HG03280 (cell line): Measurements from ENCODE around the gene ALDOA.
"Not testable (repeated sequence)": the region's sequence is repeated elsewhere in the genome, so short reads cannot be mapped to it uniquely, and the experiment has no call there.

Source experiments
- ATAC-seq: cut with Tn5 transposase; IDR thresholded peaks from one replicate; pipeline ENCODE4 v1.9.1; 2021; ENCODE audit warnings: mild to moderate bottlenecking, moderate library complexity; ENCODE audit not compliant: unreplicated experiment

Gene ALDOA

GRCh38 chr16:30065102-30065942, at the start of gene ALDOA:
TSS of gene ALDOA (plus strand) at chr16:30065760. CDS start at chr16:30066898, 1,138 bp downstream.
- ATAC-seq: peak; percentile 79

DNA sequence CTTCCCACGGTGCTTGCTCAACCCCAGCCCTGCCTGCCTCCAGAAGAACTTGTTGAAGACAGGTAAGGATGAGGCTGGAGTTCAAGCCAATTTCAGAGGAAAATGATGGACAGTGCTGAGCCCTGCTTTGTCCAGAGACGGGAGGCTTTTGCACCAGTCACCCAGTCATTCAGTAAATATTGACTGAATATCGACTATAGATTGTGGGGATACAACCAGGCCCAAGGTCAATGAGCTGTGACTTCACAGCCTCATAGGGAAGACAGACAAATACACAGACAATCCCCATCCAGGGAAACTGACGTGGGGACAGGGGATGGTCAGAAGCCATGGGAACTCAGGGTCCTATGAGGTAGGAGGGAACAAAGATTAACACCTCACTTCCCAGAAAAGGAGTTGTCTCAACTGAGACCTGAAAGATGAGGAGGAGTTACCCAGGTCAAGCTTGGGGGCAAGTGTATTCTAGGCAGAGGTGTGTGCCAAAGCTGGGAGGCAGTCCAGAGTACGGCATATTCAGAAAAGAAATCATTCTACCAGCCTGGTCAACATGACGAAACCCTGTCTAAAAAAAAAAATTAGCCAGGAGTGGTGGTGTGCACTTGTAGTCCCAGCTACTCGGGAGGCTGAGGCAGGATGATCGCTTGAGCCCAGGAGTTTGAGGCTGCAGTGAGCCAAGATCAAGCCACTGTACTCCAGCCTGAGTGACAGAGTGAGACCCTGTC, 48.8 kb upstream of the ALDOA start:
- ATAC-seq: no peak

GRCh38 chr16:30017277-30017656, 48.3 kb upstream of the ALDOA start:
- ATAC-seq: no peak

DNA sequence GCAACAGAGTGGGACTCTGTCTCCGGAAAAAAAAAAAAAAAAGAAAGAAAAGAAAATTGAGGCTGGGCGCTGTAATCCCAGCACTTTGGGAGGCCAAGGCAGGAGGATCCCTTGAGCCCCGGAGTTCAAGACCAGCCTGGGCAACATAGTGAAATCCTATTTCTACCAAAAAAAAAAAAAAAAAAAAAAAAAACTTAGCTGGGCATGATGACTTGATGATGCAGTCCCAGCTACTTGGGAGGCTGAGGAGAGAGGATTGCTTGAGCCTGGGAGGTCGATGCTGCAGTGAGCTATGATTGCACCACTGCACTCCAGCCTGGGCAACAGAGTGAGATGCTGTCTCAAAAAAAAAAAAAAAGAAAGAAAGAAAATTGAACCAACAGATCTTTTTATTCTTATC, 47.6 kb upstream of the ALDOA start:
- not testable (repeated sequence) for ATAC-seq

GRCh38 chr16:30018731-30019158, 46.8 kb upstream of the ALDOA start:
- ATAC-seq: no peak

DNA sequence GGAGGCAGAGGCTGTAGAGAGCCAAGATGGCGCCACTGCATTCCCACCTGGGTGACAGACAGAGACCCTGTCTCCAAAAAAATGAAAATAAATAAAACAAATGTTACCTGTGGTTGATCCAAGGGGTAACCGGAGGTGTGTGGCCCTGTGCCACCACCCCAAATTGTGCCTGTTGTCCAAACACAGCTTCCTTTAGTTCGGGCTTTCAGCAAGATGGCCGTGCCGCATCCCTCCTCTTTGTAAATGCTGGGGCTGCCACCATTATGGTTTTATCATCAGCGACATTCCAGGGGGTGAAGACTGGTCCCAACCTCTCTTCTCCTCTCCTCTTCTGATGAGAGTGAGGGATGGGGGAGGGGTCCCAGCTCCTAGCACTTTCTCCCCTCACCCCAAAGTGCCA, 42.7 kb upstream of the ALDOA start, which contains the start of gene C16orf92:
Gene C16orf92, plus strand, starts transcription at position 312 of the 400 bp plus-strand sequence. CDS start 143 bp downstream, outside the sequence.
- no peak for ATAC-seq

DNA sequence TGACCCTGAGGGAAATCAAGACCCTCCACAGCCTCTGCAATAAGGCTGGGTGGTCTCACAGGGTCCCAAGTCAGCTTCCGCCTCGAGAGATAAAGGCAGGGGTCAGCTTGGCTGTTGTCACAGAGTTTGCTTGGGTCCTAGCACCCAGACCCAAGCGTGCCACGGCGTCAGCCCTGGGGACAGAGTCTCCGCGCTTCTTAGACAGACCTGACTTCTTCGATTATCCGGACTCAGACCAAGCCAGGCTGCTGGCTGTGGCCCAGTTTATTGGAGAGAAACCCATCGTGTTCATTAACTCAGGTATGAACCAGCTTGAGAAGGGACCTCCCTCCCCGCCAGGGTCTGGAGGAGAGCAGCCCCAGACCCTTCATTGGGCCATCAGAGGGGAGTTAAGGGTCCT, 42.0 kb upstream of the ALDOA start:
- ATAC-seq: no peak

DNA sequence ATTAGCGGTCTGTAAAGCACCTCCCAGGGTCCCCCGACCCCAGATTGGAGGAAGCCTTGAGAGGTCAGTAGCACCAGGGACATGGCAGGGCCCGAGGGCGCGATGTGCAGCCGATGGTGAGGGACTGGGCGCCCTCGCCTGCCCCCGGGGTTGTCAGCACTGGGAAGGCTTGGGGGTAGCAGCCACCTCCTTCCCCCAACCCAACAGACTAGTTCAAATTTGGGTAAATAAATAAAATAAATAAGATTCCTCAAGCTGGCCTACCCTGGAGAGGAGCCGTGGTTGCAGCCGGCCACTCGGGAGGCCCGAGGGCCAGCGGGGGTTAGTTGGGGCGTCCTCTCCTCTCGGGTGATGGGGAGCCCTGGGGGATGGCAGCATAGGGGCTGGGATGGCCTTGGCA, 41.1 kb upstream of the ALDOA start:
- no peak for ATAC-seq

GRCh38 chr16:30025156-30025555, 40.4 kb upstream of the ALDOA start:
- ATAC-seq: no peak

- no peak for ATAC-seq
Observed at GRCh38 chr16:30025574-30025973, 40.0 kb upstream of the ALDOA start.

DNA sequence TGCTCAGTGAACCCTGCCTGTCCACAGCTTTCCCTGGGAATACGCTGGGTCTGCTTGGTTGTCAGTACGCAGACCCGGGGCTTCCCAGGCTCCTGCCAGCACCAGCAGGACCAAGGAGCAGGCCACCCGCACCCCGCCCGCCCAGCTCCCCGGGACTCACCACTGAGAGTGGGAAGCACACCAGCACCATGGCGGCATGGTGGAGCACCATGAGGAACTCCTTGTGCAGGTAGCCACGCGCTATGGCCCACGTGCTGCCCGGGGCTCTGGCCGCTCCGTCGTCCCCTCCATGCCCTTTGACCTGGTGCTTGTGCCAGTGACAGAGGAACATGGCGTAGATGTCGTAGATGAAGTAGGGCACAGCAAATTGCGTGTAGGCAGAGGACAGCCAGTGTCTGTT, 39.1 kb upstream of the ALDOA start:
- ATAC-seq: no peak

- no peak for ATAC-seq
Observed at GRCh38 chr16:30027588-30028437, 37.7 kb upstream of the ALDOA start.

DNA sequence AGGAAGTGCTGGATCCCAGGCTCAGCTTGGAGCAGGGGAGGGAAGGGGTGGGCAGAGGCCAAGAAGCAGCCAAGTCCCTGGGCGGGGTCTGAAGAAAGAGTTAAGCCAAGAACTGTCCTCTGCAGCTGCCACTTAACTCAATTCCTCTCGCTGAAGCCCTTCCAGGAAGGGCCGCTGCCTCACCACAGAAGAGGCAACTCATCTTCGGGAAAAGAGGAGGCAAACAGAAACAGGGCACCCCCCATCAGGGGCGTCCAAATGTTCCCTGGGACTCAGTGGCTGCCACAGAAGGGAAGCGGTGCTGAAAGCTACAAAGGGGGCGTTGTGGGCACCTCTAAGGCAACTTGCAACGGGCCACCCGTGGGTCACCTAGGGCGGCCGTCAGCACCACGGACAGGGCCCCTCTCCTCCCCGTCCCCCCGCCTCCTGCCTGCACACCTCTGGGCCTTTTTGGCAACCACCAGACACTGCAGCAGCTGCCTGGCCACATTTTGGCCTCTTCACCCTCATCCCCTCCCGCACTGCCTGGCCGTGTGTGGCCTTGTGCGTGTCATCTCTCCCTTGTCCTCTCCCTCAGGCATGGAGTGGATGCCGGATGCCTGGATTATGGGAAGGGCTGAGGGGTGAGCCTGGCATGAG, 37.0 kb upstream of the ALDOA start:
- no peak for ATAC-seq

DNA sequence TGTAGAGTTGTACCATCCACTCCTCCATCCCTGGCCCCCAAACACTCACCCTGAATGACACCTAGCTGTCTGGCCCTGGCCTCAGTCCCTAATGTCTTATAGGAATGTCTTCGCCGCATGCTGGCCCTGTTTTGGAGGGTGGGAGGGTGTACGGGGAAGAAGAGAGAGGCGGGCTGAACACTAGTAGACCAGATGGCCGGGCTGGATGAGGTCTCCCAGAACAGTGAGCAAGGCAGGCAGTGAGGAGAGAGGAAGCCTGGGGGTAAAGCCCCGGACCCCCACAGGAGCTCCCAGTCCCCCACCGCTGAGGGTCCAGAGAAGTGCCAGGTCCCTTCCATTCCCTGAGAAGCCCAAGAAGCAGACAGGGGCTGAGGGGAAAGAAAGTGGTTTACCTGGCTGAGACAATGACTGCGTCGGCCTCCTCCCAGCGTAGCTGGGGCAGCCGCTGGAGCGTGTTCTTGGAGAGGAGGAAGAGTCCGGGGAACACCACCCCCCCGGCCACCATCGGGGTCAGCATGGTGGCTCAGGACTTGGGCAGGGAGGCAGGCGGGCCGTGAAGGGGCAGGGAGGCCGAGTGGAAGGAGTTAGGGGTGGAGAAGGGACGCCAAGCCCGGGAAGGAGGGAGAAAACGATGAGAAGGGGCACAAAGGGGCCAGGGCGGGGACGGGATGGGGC, 35.4 kb upstream of the ALDOA start:
- ATAC-seq: no peak

DNA sequence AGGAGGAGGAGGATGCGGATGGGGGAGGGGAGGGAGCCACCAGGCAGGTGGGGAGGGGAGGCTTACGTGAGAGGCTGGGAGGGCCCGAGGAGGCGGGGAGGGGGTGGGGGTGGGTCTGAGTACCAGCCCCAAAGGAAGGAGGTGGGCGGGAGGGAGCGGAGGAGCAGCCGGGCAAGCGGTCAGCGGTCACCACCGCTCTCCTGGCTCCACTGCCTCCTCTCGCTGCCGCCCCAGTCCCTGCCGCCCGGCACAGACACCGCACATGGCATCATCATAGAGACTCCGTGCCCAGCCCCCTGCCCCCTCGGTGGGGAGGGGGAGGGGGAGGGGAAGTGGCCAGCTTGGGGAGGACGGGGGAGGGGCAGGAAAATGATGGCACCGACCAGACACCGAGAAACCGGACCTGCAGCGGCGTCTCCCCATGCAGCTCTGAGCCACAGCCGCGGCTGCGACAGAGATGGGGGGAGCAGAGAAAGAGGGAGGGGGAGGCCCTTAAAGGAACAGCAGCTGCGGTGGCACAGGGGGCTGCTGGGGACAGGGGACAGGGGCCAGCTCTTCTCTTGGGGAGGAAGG, 34.6 kb upstream of the ALDOA start, which contains the start of gene TLCD3B:
Gene TLCD3B, minus strand, starts transcription at position 431 of the 573 bp plus-strand sequence. CDS start 744 bp downstream, outside the sequence.
- no peak for ATAC-seq

DNA sequence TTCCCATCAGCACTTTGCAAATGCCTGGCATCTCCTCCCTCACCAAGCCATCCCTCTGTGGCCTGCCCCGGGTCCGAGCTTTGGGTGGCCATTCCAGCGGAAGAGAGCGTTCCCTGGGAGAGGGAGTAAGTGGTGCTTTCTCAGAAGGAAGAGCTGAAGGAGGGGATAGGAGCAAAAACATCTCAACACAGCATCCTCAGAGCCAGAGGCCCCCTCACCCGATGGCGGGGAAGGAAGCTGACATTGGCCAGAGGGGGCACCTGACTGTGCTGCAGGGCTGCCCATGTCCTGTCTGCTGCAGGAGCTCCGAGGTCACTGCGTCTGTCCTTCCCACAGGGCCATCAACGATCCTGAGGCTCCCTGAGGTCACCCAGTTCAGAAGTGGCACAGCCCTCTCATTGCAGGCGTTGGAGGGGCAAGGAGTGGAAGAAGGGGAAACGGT, 34.1 kb upstream of the ALDOA start:
- ATAC-seq: no peak

- no peak for ATAC-seq
Observed at GRCh38 chr16:30032083-30032819, 33.3 kb upstream of the ALDOA start.

GRCh38 chr16:30033270-30033669, 32.3 kb upstream of the ALDOA start:
- no peak for ATAC-seq

GRCh38 chr16:30040221-30040620, 25.3 kb upstream of the ALDOA start:
- no peak for ATAC-seq
